ENCODE data around the gene TMEM170B. TPM values are rescaled to one million over a fixed set of nuclear protein-coding genes. Genes with fewer than 3 reads are reported as not detected.
A peak's percentile ranks its signal among the peaks of the same experiment; 100 is the strongest.

The TMEM170B gene
- total and polyA plus RNA-seq, 9 of the 15 experiments (the other 6 are each of a cell fraction or from before 2014, with no cell fraction given) = 0.03 to 0.11 (median 0.07) TPM

GRCh38 chr6:11585426-11586016, 48.0 kb downstream of the TMEM170B start (continued):
- TF ChIP-seq BCLAF1 (IDR thresholded peaks at IDR 0.05; ENCODE audit: borderline replicate concordance in 1 of 2, control insufficient read depth in 1 of 2, low read depth in 2 of 2, low read length in 1 of 2) (no peak), HDAC8 (tag; IDR thresholded peaks at IDR 0.05) (no peak), CEBPG (CRISPR knock-in tag; IDR thresholded peaks at IDR 0.05) (no peak), CEBPG (tag; conservative IDR thresholded peaks at IDR 0.05 in 1 of 2, IDR thresholded peaks at IDR 0.05 in 1 of 2) (peak; percentile 39 to 60), ZBTB8A (IDR thresholded peaks at IDR 0.05; ENCODE audit: partially characterized antibody) (no peak), SREBF2 (CRISPR knock-in tag; IDR thresholded peaks at IDR 0.05) (no peak), FOXP4 (CRISPR knock-in tag; IDR thresholded peaks at IDR 0.05; ENCODE audit: borderline replicate concordance) (no peak), DNMT1 (IDR thresholded peaks at IDR 0.05) (no peak), REST (IDR thresholded peaks at IDR 0.05; ENCODE audit: borderline replicate concordance) (peak; percentile 66; the same call in 1 of the 2 replicates), REST (CRISPR knock-in tag; IDR thresholded peaks at IDR 0.05; ENCODE audit: low read depth) (no peak), HLTF (IDR thresholded peaks at IDR 0.05) (no peak), FOXM1 (IDR thresholded peaks at IDR 0.05; ENCODE audit: low read depth) (no peak), FOXM1 (CRISPR knock-in tag; IDR thresholded peaks at IDR 0.05; ENCODE audit: low read depth) (no peak), LCOR (CRISPR knock-in tag; IDR thresholded peaks at IDR 0.05) (no peak), SMC3 (conservative IDR thresholded peaks at IDR 0.05; ENCODE audit: insufficient read depth, low read depth, low read length) (peak; percentile 62), KLF10 (CRISPR knock-in tag; IDR thresholded peaks at IDR 0.05) (no peak)

Data from K562 (cell line).